Left ventricle myocardium inferior (tissue), 1 donor: Measurements from ENCODE around the gene LRMDA. TPM values are rescaled to one million over a fixed set of nuclear protein-coding genes. Genes with fewer than 3 reads are reported as not detected.

ENCODE experiments used
- DNase-seq: peaks from one replicate; pipeline ENCODE4 v3.0.0-alpha.2; 2020
- H3K27ac ChIP-seq: fragments of 200-600 bp; replicated peaks from 2 replicates; pipeline ENCODE4 v1.8.0; 2021
- H3K27me3 ChIP-seq: fragments of 200-600 bp; 2 replicates; pipeline ENCODE4 v1.8.0; 2021; ENCODE audit warnings: low read depth
- H3K36me3 ChIP-seq: fragments of 200-600 bp; 2 replicates; pipeline ENCODE4 v1.8.0; 2021
- H3K4me1 ChIP-seq: fragments of 200-600 bp; 2 replicates; pipeline ENCODE4 v1.8.0; 2021
- H3K4me3 ChIP-seq: fragments of 200-600 bp; 2 replicates; pipeline ENCODE4 v1.8.0; 2021; ENCODE audit warnings: mild to moderate bottlenecking, moderate library complexity
- H3K9me3 ChIP-seq: fragments of 200-600 bp; replicated peaks from 2 replicates; pipeline ENCODE4 v1.8.0; 2021
- CTCF ChIP-seq: fragments of 200-600 bp; IDR thresholded peaks from 2 replicates; pipeline ENCODE4 v1.8.0; 2021; ENCODE audit warnings: antibody characterized with exemption, mild to moderate bottlenecking, borderline replicate concordance
- intact Hi-C: fragments of 100-400 bp; cut with micrococcal nuclease; formaldehyde crosslinking; loops from one replicate; pipeline ENCODE4 v1.11.0; 2022
- total RNA-seq: library from RNA; stranded (reverse); fragmentation: NEBNext Ultra II Directional; extraction: Animal tissue kit (Norgen Biotek cat#: 25700); gene quantifications from one replicate; pipeline ENCODE4 v1.2.1, GENCODE V29; 2021
- donor health status: DM: no; HTN: yes; CAD: no; lungs with severe emphysema.

Gene LRMDA
- total RNA-seq, 1 donor from 2014 or later, result 18.7 TPM

GRCh38 chr10:75836064-75836463 is 404.6 kb downstream of the LRMDA start:
- Histone ChIP-seq H3K9me3 (no peaks in the 10 kb centered on the region), H3K4me1 (no peaks in the 10 kb centered on the region), H3K36me3 (no peaks in the 10 kb centered on the region), H3K27ac (no peak overlapping the region), H3K4me3 (no peak overlapping the region), H3K27me3 (no peaks in the 10 kb centered on the region)
- TF ChIP-seq CTCF, result no peak
- DNase-seq, result no peak
- intact Hi-C loops, result no loop called here

GRCh38 chr10:75838486-75838885 is 407.1 kb downstream of the LRMDA start:
- intact Hi-C loops, result no loop called here
- Histone ChIP-seq H3K4me3 (no peak overlapping the region), H3K36me3 (no peaks in the 10 kb centered on the region), H3K9me3 (no peaks in the 10 kb centered on the region), H3K27ac (no peak overlapping the region), H3K27me3 (no peaks in the 10 kb centered on the region), H3K4me1 (no peaks in the 10 kb centered on the region)
- no peak for DNase-seq
- TF ChIP-seq CTCF, result no peak

GRCh38 chr10:75839020-75839419 is 407.6 kb downstream of the LRMDA start:
- no peaks in the 10 kb centered on the region for H3K27me3 ChIP-seq
- DNase-seq, result no peak
- no peak overlapping the region for H3K27ac ChIP-seq
- intact Hi-C loops, result no loop called here
- no peaks in the 10 kb centered on the region for H3K4me1 ChIP-seq
- H3K4me3 ChIP-seq, result no peak overlapping the region
- TF ChIP-seq CTCF, result no peak
- no peaks in the 10 kb centered on the region for H3K9me3 ChIP-seq
- no peaks in the 10 kb centered on the region for H3K36me3 ChIP-seq

GRCh38 chr10:75841266-75841665 is 409.8 kb downstream of the LRMDA start:
- no peaks in the 10 kb centered on the region for H3K9me3 ChIP-seq
- DNase-seq, result no peak
- H3K27me3 ChIP-seq, result no peaks in the 10 kb centered on the region
- no peak overlapping the region for H3K4me3 ChIP-seq
- H3K27ac ChIP-seq, result no peak overlapping the region
- H3K4me1 ChIP-seq, result no peaks in the 10 kb centered on the region
- no peaks in the 10 kb centered on the region for H3K36me3 ChIP-seq
- intact Hi-C loops, result no loop called here
- no peak for TF ChIP-seq CTCF

- H3K9me3 ChIP-seq, result no peaks in the 10 kb centered on the region
- H3K27ac ChIP-seq, result no peak overlapping the region
- no peak overlapping the region for H3K4me3 ChIP-seq
- no peaks in the 10 kb centered on the region for H3K4me1 ChIP-seq
- H3K27me3 ChIP-seq, result no peaks in the 10 kb centered on the region
- intact Hi-C loops, result no loop called here
- no peak for DNase-seq
- TF ChIP-seq CTCF, result no peak
- H3K36me3 ChIP-seq, result no peaks in the 10 kb centered on the region
These were observed 413.9 kb downstream of the LRMDA start for GRCh38 chr10:75845176-75845947.
